ENCODE data around the gene KLRF1. TPM values are rescaled to one million over a fixed set of nuclear protein-coding genes. Genes with fewer than 3 reads are reported as not detected.

Gene KLRF1
- total RNA-seq, 1 experiment from 2014 or later: 1.1 TPM

DNA sequence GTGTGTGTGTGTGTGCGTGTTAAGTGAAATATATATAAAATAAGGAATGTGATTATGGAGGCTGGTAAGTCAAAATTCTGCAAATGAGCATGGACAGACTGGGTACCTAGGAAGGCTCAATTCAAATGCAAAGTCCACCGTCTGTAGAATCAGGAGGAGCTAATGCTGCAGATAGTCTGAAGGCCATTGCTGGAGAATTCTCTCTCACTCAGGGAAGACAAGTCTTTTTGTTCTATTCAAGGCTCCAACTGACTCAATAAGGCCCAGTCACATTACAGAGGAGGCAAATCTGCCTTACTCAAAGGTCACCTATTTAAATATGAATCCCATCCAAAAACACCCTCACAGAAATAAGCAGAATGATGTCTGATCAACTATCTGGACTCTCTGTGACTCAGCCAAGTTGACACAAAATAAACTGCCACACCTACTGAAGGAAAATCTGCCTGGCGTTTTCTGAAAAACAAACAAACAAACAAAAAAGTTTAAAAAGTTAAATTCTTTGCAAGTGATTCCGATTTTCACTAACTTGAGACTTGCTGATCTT lies 53.3 kb downstream of the KLRF1 start:
- TF ChIP-seq TCF7L2 (IDR thresholded peaks at IDR 0.05; ENCODE audit: low read depth, low read length) (no peak), SIN3A (IDR thresholded peaks at IDR 0.05; ENCODE audit: borderline replicate concordance, insufficient read depth, low read depth, low read length) (no peak), REST (IDR thresholded peaks at IDR 0.05; ENCODE audit: insufficient read depth in 1 of 2, low read depth in 2 of 2, low read length in 1 of 2) (no peak), POLR2AphosphoS5 (IDR thresholded peaks at IDR 0.05; ENCODE audit: low read depth, low read length) (no peak)
- TF ChIP-seq, protein P1, sequence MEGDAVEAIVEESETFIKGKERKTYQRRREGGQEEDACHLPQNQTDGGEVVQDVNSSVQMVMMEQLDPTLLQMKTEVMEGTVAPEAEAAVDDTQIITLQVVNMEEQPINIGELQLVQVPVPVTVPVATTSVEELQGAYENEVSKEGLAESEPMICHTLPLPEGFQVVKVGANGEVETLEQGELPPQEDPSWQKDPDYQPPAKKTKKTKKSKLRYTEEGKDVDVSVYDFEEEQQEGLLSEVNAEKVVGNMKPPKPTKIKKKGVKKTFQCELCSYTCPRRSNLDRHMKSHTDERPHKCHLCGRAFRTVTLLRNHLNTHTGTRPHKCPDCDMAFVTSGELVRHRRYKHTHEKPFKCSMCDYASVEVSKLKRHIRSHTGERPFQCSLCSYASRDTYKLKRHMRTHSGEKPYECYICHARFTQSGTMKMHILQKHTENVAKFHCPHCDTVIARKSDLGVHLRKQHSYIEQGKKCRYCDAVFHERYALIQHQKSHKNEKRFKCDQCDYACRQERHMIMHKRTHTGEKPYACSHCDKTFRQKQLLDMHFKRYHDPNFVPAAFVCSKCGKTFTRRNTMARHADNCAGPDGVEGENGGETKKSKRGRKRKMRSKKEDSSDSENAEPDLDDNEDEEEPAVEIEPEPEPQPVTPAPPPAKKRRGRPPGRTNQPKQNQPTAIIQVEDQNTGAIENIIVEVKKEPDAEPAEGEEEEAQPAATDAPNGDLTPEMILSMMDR (IDR thresholded peaks at IDR 0.05): no peak
- POLR2A ChIA-PET: interaction anchor here (0.7 kb wide), 1 partner anchor 9 kb away, joined by 3 read pairs; no protein-coding TSS in a partner anchor
- in situ Hi-C loops (cut with HindIII; ENCODE audit: low pct_unique_long_range_greater_than_20kb, low sequenced_read_pairs) (no loop called here), intact Hi-C loops (cut with micrococcal nuclease; ENCODE audit: unreplicated experiment) (no loop called here)
- Histone ChIP-seq H3K36me3 (ENCODE audit: control insufficient read depth, insufficient read depth, low read length) (no peaks in the 10 kb centered on the region), H3K27ac (ENCODE audit: low read length) (no peak overlapping the region), H3K4me3 (ENCODE audit: low read depth in 2 of 2, low read length in 2 of 2) (no peak overlapping the region), H3K9me3 (ENCODE audit: control insufficient read depth, insufficient read depth, low read depth, low read length) (no peaks in the 10 kb centered on the region), H3K4me1 (ENCODE audit: control insufficient read depth, insufficient read depth, low read length) (no peaks in the 10 kb centered on the region), H3K27me3 (ENCODE audit: control insufficient read depth, insufficient read depth, low read length) (no peaks in the 10 kb centered on the region)
- DNase-seq (ENCODE audit: low read depth, low spot score) (no peak), ATAC-seq (no peak)
- CTCF ChIA-PET: no interaction called here
- BruUV-seq (replicated peaks): no TSS peak

GRCh38 chr12:9881246-9881645 lies 54.0 kb downstream of the KLRF1 start, which contains the start of gene KLRF2:
Gene KLRF2, plus strand, starts transcription at chr12:9881489. Its CDS starts 107 bp downstream, at chr12:9881596.
- ATAC-seq (no peak), DNase-seq (ENCODE audit: low read depth, low spot score) (no peak)
- ChIA-PET CTCF (no interaction called here), POLR2A (no interaction called here)
- Histone ChIP-seq H3K9me3 (ENCODE audit: control insufficient read depth, insufficient read depth, low read depth, low read length) (no peaks in the 10 kb centered on the region), H3K27ac (ENCODE audit: low read length) (no peak within 1 kb of the TSS), H3K4me1 (ENCODE audit: control insufficient read depth, insufficient read depth, low read length) (no peaks in the 10 kb centered on the region), H3K4me3 (ENCODE audit: low read depth in 2 of 2, low read length in 2 of 2) (no peak within 1 kb of the TSS), H3K36me3 (ENCODE audit: control insufficient read depth, insufficient read depth, low read length) (no peaks in the 10 kb centered on the region), H3K27me3 (ENCODE audit: control insufficient read depth, insufficient read depth, low read length) (no peaks in the 10 kb centered on the region)
- BruUV-seq (replicated peaks): no TSS peak
- intact Hi-C loops (cut with micrococcal nuclease; ENCODE audit: unreplicated experiment) (no loop called here), in situ Hi-C loops (cut with HindIII; ENCODE audit: low pct_unique_long_range_greater_than_20kb, low sequenced_read_pairs) (no loop called here)
- TF ChIP-seq REST (IDR thresholded peaks at IDR 0.05; ENCODE audit: insufficient read depth in 1 of 2, low read depth in 2 of 2, low read length in 1 of 2) (no peak), POLR2AphosphoS5 (IDR thresholded peaks at IDR 0.05; ENCODE audit: low read depth, low read length) (no peak), TCF7L2 (IDR thresholded peaks at IDR 0.05; ENCODE audit: low read depth, low read length) (no peak)
- TF ChIP-seq, protein P1 (IDR thresholded peaks at IDR 0.05): no peak
